NCI-H1694 treated with DMSO at 0.1 percent for 48 hours (cell line): ENCODE results near the gene GORASP2.

Source experiments
- DNase-seq: peaks from one replicate; lab custom pipeline; 2025; lab: John Stamatoyannopoulos, UW

The GORASP2 gene

GRCh38 chr2:170999654-171000053 lies 70.6 kb downstream of the GORASP2 start:
- no peak for DNase-seq

GRCh38 chr2:171004363-171004762 lies 75.3 kb downstream of the GORASP2 start:
- DNase-seq, result no peak

- DNase-seq, result no peak
These were observed 75.8 kb downstream of the GORASP2 start for GRCh38 chr2:171004833-171005232.

GRCh38 chr2:171008550-171009205 lies 79.6 kb downstream of the GORASP2 start:
- DNase-seq, result no peak

- DNase-seq, result no peak
These were observed 80.3 kb downstream of the GORASP2 start for GRCh38 chr2:171009386-171009785.

- no peak for DNase-seq
These were observed 84.8 kb downstream of the GORASP2 start for GRCh38 chr2:171013851-171014250.

GRCh38 chr2:171016125-171016524 lies 87.1 kb downstream of the GORASP2 start:
- DNase-seq, result no peak
